KMS-11 (cell line): ENCODE data around the gene VIL1.

Experiments used
- H2AFZ ChIP-seq: fragments of 200-600 bp; sonication (generic); 2 replicates; pipeline ENCODE4 v1.6.1; 2016; ENCODE audit warnings: antibody characterized with exemption, mixed run types, low read depth
- H3K27ac ChIP-seq: fragments of 200-600 bp; sonication (generic); 2 replicates; pipeline ENCODE4 v1.6.1; 2016; ENCODE audit warnings: mild to moderate bottlenecking, mixed run types
- H3K27me3 ChIP-seq: fragments of 200-600 bp; sonication (generic); 2 replicates; pipeline ENCODE4 v1.6.1; 2017; ENCODE audit warnings: mild to moderate bottlenecking, low read depth, mixed run types, moderate library complexity; ENCODE audit not compliant: insufficient read depth
- H3K36me3 ChIP-seq: fragments of 200-600 bp; sonication (generic); 2 replicates; pipeline ENCODE4 v1.6.1; 2017; ENCODE audit warnings: mild to moderate bottlenecking, mixed run types; ENCODE audit not compliant: insufficient read depth
- H3K4me1 ChIP-seq: fragments of 200-600 bp; sonication (generic); 2 replicates; pipeline ENCODE4 v1.6.1; 2016; ENCODE audit warnings: mild to moderate bottlenecking, low read depth, mixed run types; ENCODE audit not compliant: poor library complexity, severe bottlenecking
- H3K4me2 ChIP-seq: fragments of 200-600 bp; sonication (generic); 2 replicates; pipeline ENCODE4 v1.7.0; 2016; ENCODE audit warnings: mild to moderate bottlenecking, mixed run types
- H3K4me3 ChIP-seq: fragments of 200-600 bp; sonication (generic); IDR thresholded peaks from 2 replicates; pipeline ENCODE4 v1.6.1; 2017; ENCODE audit warnings: low read depth, low read length, mixed read lengths; ENCODE audit not compliant: insufficient read depth
- H3K79me2 ChIP-seq: fragments of 200-600 bp; sonication (generic); 2 replicates; pipeline ENCODE4 v1.6.1; 2016; ENCODE audit warnings: low read depth, mixed run types; ENCODE audit not compliant: insufficient read depth
- H3K9ac ChIP-seq: fragments of 200-600 bp; sonication (generic); 2 replicates; pipeline ENCODE4 v1.6.1; 2016; ENCODE audit warnings: mild to moderate bottlenecking, mixed run types
- H4K20me1 ChIP-seq: fragments of 200-600 bp; sonication (generic); 2 replicates; pipeline ENCODE4 v1.6.1; 2016; ENCODE audit warnings: mild to moderate bottlenecking, mixed run types; ENCODE audit not compliant: insufficient read depth
- TF ChIP-seq, protein P1 (sequence below): fragments of 200-600 bp; sonication (generic); conservative IDR thresholded peaks from 2 replicates; pipeline ENCODE4 v1.6.1; 2017; ENCODE audit warnings: low read depth, mild to moderate bottlenecking, antibody characterized with exemption, low read length, moderate library complexity, mixed read lengths

VIL1 gene

DNA sequence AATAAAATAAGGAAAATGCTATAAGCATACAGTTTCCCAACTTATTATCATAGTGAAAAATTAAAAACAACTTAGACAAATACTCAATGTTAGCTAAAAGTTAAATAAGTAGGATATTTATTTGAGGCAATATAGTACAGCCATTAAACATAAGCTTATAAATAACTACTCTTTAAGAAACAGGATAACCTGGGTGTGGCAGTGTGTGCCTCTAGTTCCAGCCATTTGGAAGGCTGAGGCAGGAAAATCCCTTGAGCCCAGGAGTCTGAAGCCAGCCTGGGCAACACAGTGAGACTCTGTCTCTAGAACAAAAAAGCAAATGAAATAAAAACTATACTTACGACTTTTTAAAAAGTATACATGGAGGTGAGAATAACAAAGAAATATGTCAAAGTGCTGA is 39.7 kb downstream of the VIL1 start:
- TF ChIP-seq, protein P1, sequence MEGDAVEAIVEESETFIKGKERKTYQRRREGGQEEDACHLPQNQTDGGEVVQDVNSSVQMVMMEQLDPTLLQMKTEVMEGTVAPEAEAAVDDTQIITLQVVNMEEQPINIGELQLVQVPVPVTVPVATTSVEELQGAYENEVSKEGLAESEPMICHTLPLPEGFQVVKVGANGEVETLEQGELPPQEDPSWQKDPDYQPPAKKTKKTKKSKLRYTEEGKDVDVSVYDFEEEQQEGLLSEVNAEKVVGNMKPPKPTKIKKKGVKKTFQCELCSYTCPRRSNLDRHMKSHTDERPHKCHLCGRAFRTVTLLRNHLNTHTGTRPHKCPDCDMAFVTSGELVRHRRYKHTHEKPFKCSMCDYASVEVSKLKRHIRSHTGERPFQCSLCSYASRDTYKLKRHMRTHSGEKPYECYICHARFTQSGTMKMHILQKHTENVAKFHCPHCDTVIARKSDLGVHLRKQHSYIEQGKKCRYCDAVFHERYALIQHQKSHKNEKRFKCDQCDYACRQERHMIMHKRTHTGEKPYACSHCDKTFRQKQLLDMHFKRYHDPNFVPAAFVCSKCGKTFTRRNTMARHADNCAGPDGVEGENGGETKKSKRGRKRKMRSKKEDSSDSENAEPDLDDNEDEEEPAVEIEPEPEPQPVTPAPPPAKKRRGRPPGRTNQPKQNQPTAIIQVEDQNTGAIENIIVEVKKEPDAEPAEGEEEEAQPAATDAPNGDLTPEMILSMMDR: no peak
- no peak overlapping the region for H3K27ac ChIP-seq
- H3K27me3 ChIP-seq: no peaks in the 10 kb centered on the region
- no peak overlapping the region for H2AFZ ChIP-seq
- peaks cover 6% of the 10 kb centered on the region for H3K4me1 ChIP-seq
- H3K9ac ChIP-seq: no peak overlapping the region
- H3K36me3 ChIP-seq: peaks cover 7% of the 10 kb centered on the region; the same call in 1 of the 2 replicates
- no peaks in the 10 kb centered on the region for H4K20me1 ChIP-seq
- no peaks in the 10 kb centered on the region for H3K79me2 ChIP-seq
- no peak overlapping the region for H3K4me3 ChIP-seq
- no peak overlapping the region for H3K4me2 ChIP-seq

DNA sequence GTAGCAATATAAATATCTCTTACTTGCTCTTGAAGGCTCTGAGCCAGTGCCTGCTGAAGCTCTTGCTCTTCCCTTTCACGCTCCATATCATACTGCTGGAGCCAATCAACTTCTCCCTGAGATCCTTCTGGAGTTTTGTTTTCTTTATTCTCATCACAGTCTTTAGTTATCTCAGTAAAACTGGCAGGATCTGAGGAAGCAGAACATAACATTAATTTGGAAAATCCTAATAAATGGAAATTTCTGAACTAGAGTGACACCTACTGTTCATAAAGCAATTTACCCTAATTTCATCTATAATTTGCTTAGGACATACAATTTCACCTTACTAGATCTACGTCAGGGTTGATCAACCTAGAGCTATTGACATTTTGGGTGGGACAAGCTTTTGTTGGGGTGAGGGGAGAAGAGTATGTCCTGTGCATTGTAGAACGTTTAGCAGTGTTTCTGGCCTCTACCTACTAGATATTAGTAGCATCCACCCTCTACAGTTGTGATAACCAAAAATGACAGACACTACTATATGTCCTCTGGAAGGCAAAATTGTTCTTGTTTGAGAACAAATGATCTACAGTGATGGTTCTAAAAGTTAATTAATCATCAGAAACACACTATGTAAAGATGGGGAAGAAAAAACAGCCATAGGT is 47.2 kb downstream of the VIL1 start:
- Histone ChIP-seq H3K4me3 (no peak overlapping the region), H3K79me2 (no peaks in the 10 kb centered on the region), H3K27ac (no peak overlapping the region), H2AFZ (no peak overlapping the region), H3K27me3 (no peaks in the 10 kb centered on the region), H3K4me2 (no peak overlapping the region), H3K36me3 (no peaks in the 10 kb centered on the region), H4K20me1 (no peaks in the 10 kb centered on the region), H3K4me1 (no peaks in the 10 kb centered on the region), H3K9ac (no peak overlapping the region)
- TF ChIP-seq, protein P1: peak; percentile 79

DNA sequence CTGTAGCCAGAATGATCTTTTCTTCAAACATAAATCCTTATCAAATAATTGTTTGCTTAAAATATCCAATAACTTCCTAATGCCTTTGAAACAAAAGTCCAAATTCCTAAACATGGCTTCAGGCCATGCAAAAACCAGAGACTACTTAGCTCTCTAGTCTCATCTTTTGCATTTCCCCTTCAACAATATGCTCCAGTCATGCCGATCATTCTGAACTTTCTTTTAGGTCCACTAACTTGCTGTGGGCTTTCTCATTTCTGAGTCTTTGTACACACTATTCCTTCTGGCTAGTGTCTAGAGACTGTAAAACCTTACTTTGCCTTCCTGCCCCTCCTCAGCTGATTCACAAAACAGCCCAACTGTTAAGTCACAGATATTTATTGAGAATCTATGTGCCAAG is 51.5 kb downstream of the VIL1 start:
- H3K36me3 ChIP-seq: no peaks in the 10 kb centered on the region
- no peaks in the 10 kb centered on the region for H3K79me2 ChIP-seq

DNA sequence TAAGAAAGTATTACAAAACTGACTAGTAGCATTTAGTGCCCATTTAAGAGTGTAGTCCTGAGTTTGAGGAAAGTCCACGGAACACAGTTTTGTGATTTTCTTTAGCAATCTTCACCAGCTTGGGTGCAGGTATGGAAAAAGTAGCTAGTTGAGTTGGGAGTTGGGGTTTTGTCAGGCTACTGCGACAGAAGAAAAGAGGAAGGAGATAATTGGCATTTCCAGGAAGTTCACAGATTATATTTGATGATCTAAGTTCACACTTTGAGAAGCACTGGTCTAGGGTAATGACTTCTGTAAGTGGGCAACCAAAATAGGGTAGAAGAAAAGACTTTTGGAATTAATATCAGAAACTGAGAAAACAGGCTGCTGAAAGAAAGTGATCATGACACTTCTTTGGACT is 52.1 kb downstream of the VIL1 start:
- Histone ChIP-seq H3K9ac (no peak overlapping the region), H3K27ac (no peak overlapping the region), H4K20me1 (no peaks in the 10 kb centered on the region), H3K79me2 (no peaks in the 10 kb centered on the region), H3K4me3 (no peak overlapping the region), H3K4me2 (no peak overlapping the region), H2AFZ (no peak overlapping the region), H3K4me1 (no peaks in the 10 kb centered on the region), H3K27me3 (no peaks in the 10 kb centered on the region), H3K36me3 (no peaks in the 10 kb centered on the region)
- TF ChIP-seq, protein P1: no peak

More for the DNA sequence above, 51.5 kb downstream of the VIL1 start:
- Histone ChIP-seq H3K27me3 (no peaks in the 10 kb centered on the region), H2AFZ (no peak overlapping the region), H3K27ac (no peak overlapping the region), H3K9ac (no peak overlapping the region), H4K20me1 (no peaks in the 10 kb centered on the region), H3K4me2 (no peak overlapping the region), H3K4me3 (no peak overlapping the region), H3K4me1 (no peaks in the 10 kb centered on the region)
- TF ChIP-seq, protein P1: no peak
